CD8-positive, alpha-beta memory T cell (primary cell): ENCODE data around the gene RANBP3. TPM values are rescaled to one million over a fixed set of nuclear protein-coding genes. Genes with fewer than 3 reads are reported as not detected.

Experiments used
- CTCF ChIA-PET: fragments of 350-600 bp; sonication (Branson Sonifier 250); formaldehyde crosslinking; loops from one replicate; lab custom pipeline; 2021; ENCODE audit warnings: antibody characterized with exemption; lab: Charles Lee
- POLR2A ChIA-PET: fragments of 350-600 bp; sonication (Branson Sonifier 250); formaldehyde crosslinking; loops from one replicate; lab custom pipeline; 2021; ENCODE audit warnings: antibody characterized with exemption; lab: Charles Lee
- DNase-seq, 5 donors: peaks; one replicate each; pipeline versions ENCODE4 v3.0.0 to v3.0.0-alpha.2; 2020 to 2022; ENCODE audit warnings: mixed read lengths in 1 of 5
- H3K27ac ChIP-seq: one replicate; pipeline ENCODE4 v1.7.0; 2013; ENCODE audit warnings: low read depth, mild to moderate bottlenecking, low read length, moderate library complexity
- H3K27me3 ChIP-seq: 2 replicates; pipeline ENCODE4 v1.7.0; 2013; ENCODE audit warnings: low read length, mild to moderate bottlenecking; ENCODE audit not compliant: insufficient read depth, poor library complexity, severe bottlenecking
- H3K36me3 ChIP-seq: 2 replicates; pipeline ENCODE4 v1.7.0; 2013; ENCODE audit warnings: mild to moderate bottlenecking, low read length, moderate library complexity; ENCODE audit not compliant: insufficient read depth
- H3K4me1 ChIP-seq: 2 replicates; pipeline ENCODE4 v1.7.0; 2013; ENCODE audit warnings: mild to moderate bottlenecking, low read length, moderate library complexity; ENCODE audit not compliant: insufficient read depth
- H3K4me3 ChIP-seq: 2 replicates; pipeline ENCODE4 v1.7.0; 2013; ENCODE audit warnings: mild to moderate bottlenecking, low read length
- H3K9me3 ChIP-seq: 2 replicates; pipeline ENCODE4 v1.7.0; 2013; ENCODE audit warnings: mild to moderate bottlenecking, low read length
- H3K27ac Mint-ChIP-seq, 8 donors: one replicate each; pipeline ENCODE4 v1.8.0; 2020 to 2021; ENCODE audit warnings: mixed read lengths in 8 of 8, mild to moderate bottlenecking in 6 of 8, inconsistent platforms in 3 of 8, moderate library complexity in 3 of 8
- H3K27me3 Mint-ChIP-seq, 2 donors: one replicate each; pipeline ENCODE4 v1.8.0; 2020 to 2021; ENCODE audit warnings: mixed read lengths in 2 of 2, mild to moderate bottlenecking in 1 of 2, moderate library complexity in 1 of 2
- H3K36me3 Mint-ChIP-seq, 3 donors: one replicate each; pipeline ENCODE4 v1.8.0; 2020 to 2021; ENCODE audit warnings: mixed read lengths in 3 of 3, inconsistent platforms in 1 of 3, mild to moderate bottlenecking in 1 of 3
- H3K4me1 Mint-ChIP-seq, 3 donors: one replicate each; pipeline ENCODE4 v1.8.0; 2020 to 2021; ENCODE audit warnings: mixed read lengths in 3 of 3, inconsistent platforms in 1 of 3, mild to moderate bottlenecking in 1 of 3
- H3K4me3 Mint-ChIP-seq, 7 donors: one replicate each; pipeline ENCODE4 v1.8.0; 2020 to 2021; ENCODE audit warnings: mixed read lengths in 7 of 7, mild to moderate bottlenecking in 6 of 7, moderate library complexity in 4 of 7, inconsistent platforms in 2 of 7
- H3K9me3 Mint-ChIP-seq, 5 donors: one replicate each; pipeline ENCODE4 v1.8.0; 2020 to 2022; ENCODE audit warnings: mixed read lengths in 5 of 5, mild to moderate bottlenecking in 3 of 5, moderate library complexity in 2 of 5, inconsistent platforms in 1 of 5
- polyA plus RNA-seq: library from polyadenylated mRNA; unstranded; fragments of 300-500 nt; fragmentation: Illumina TruSeq; gene quantifications from one replicate; pipeline ENCODE4 v1.2.3, GENCODE V29; 2021
- total RNA-seq, 2 experiments: library from RNA; stranded (reverse); gene quantifications; one replicate each; pipeline ENCODE4 v1.2.3, GENCODE V29; 2021

RANBP3 gene
- total and polyA plus RNA-seq, 3 experiments from 2014 or later = 9.7 to 97.6 (median 94.8) TPM

DNA sequence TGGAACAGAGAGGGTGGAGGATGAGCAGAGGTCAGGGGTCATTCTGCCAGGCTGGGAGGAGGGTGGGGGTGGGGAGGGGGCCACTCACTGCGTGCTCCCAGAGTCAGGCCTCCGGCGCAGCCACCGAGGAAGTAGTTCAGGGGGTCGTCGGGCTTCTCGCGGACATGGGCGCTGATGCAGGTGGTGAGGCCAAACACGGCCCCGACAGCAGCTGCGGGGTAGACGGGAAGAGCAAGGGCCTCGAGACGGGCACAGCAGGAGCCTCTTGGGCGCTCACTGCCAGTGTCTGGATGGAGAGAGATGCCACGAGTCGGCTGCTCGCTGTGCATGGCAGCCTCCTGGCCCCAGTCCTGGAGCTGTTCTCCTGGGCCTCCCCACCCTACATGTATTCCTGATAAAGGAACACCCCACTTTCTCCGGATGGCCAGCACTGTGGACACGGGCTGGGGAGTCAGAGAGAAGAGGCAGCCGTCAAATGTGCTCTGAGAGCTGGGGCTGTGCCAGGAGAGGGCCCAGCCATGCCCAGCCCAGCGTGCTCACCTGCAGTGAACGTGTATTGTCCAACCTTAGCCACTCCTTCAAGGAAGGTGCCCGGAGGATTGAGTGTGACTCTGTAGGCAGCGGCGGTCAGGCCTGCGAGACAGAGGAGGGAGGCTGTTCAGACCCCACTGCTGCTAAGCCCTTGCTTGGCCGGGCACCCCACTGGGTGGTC lies 81.4 kb downstream of the RANBP3 start:
- H3K27ac Mint-ChIP-seq = peak overlapping the region in 1 of 8 donors; percentile 23
- peaks cover 5% of the 10 kb centered on the region for H3K36me3 ChIP-seq
- CTCF ChIA-PET = no interaction called here
- H3K27me3 Mint-ChIP-seq = peaks cover 0 to 4% of the 10 kb centered on the region in 2 donors
- H3K9me3 ChIP-seq = no peaks in the 10 kb centered on the region
- H3K4me1 Mint-ChIP-seq = peaks cover 11 to 18% (median 11%) of the 10 kb centered on the region in 3 donors
- H3K27me3 ChIP-seq = no peaks in the 10 kb centered on the region
- H3K27ac ChIP-seq = no peak overlapping the region
- no peak overlapping the region for H3K4me3 Mint-ChIP-seq
- H3K9me3 Mint-ChIP-seq = no peaks in the 10 kb centered on the region
- no peak for DNase-seq
- H3K4me3 ChIP-seq = no peak overlapping the region
- POLR2A ChIA-PET = no interaction called here
- H3K4me1 ChIP-seq = no peaks in the 10 kb centered on the region
- H3K36me3 Mint-ChIP-seq = peaks cover 0 to 44% (median 4%) of the 10 kb centered on the region in 3 donors

DNA sequence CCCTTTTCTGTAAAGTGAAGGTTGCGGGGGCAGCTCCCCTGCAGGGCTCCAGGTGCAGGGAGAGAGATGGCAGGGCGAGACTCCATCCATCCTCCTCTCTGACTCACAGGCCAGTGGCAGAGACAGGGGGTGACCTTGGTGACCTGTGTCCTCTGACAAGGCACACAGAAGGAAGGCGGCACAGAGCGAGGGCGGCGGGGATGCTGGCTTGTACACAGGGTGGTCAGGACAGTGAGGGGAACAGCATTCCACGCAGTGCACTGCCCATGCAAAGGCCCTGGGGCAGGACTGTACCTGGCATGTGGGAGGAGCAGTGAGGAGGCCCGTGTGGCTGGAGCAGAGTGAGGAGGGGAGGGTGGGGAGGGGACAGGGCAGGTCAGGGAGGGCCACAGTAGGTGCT lies 82.0 kb downstream of the RANBP3 start:
- peaks cover 5% of the 10 kb centered on the region for H3K36me3 ChIP-seq
- ChIA-PET POLR2A (interaction anchor here (0.6 kb wide), 1 partner anchor 117 kb away, joined by 3 read pairs; no protein-coding TSS in a partner anchor), CTCF (no interaction called here)
- no peaks in the 10 kb centered on the region for H3K9me3 Mint-ChIP-seq
- H3K4me1 ChIP-seq = no peaks in the 10 kb centered on the region
- peaks cover 6 to 12% (median 6%) of the 10 kb centered on the region in 3 donors for H3K4me1 Mint-ChIP-seq
- H3K27ac ChIP-seq = no peak overlapping the region
- no peaks in the 10 kb centered on the region for H3K9me3 ChIP-seq
- DNase-seq = no peak
- peaks cover 0 to 38% (median 0%) of the 10 kb centered on the region in 3 donors for H3K36me3 Mint-ChIP-seq
- H3K27me3 Mint-ChIP-seq = peaks cover 0 to 4% of the 10 kb centered on the region in 2 donors
- peak overlapping the region in 1 of 7 donors; percentile 65 for H3K4me3 Mint-ChIP-seq
- no peaks in the 10 kb centered on the region for H3K27me3 ChIP-seq
- no peak overlapping the region for H3K4me3 ChIP-seq
- H3K27ac Mint-ChIP-seq = peak overlapping the region in 1 of 8 donors; percentile 63

DNA sequence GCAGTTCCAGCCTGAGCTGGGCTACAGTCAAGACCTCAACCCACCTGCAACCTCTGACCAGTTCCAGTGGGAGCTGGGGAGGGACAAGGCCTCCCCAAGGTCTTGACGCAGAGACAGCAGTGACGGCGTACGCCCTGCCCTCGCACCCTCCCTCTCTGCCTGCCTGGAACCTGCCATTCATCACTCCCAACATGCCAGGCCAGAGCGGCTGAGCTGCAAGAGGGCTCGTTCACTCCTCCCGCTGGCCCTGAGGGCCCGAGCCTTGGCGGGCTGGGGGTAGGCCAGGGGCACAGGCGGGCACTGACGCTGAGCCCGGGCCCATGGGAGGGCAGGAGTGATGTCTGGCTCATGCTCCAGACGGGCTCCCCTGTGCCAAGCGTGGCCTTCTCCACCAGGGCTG lies 82.5 kb downstream of the RANBP3 start:
- no peak overlapping the region for H3K27ac ChIP-seq
- no peaks in the 10 kb centered on the region for H3K9me3 Mint-ChIP-seq
- no peaks in the 10 kb centered on the region for H3K27me3 ChIP-seq
- H3K27me3 Mint-ChIP-seq = peaks cover 0 to 6% of the 10 kb centered on the region in 2 donors
- H3K27ac Mint-ChIP-seq = peak overlapping the region in 1 of 8 donors; percentile 6
- no peak overlapping the region for H3K4me3 Mint-ChIP-seq
- no peak for DNase-seq
- peaks cover 5% of the 10 kb centered on the region for H3K36me3 ChIP-seq
- H3K4me1 Mint-ChIP-seq = peaks cover 5 to 11% (median 5%) of the 10 kb centered on the region in 3 donors
- ChIA-PET CTCF (no interaction called here), POLR2A (interaction anchor here (0.6 kb wide), 1 partner anchor 118 kb away, joined by 3 read pairs; no protein-coding TSS in a partner anchor)
- peaks cover 0 to 38% (median 0%) of the 10 kb centered on the region in 3 donors for H3K36me3 Mint-ChIP-seq
- no peak overlapping the region for H3K4me3 ChIP-seq
- H3K4me1 ChIP-seq = no peaks in the 10 kb centered on the region
- H3K9me3 ChIP-seq = no peaks in the 10 kb centered on the region

DNA sequence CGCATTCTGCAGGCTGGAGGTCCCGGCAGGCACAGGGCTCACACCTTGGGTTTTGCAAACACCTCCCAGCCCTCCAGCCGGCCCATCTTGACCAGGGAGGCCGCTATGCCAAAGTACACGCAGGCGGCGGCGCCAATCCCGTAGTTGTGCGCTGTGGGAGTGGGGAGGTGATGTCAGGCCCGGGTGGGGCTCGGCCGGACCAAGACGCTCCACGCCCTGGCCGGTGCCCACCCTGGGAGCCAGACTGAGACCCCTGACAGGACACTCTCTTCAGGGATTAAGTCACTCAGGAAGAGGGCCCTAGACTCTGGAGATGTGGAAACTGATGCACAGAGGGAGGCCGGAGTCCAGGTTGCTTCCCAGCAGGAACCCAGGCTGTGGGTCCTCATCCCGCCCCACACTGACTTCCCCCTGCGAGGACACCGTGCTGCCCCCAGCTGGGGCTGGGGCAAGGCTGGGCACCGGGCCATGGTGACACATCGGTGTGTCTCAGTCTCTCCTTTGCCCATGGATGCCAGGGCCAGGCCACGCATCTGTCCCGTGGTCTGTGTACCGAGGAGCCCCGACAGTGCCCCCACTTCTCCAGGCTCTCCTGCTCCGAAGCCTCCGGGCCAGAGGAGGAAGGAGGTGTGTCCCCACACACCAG lies 83.1 kb downstream of the RANBP3 start:
- H3K4me3 Mint-ChIP-seq = no peak overlapping the region
- no peaks in the 10 kb centered on the region for H3K4me1 ChIP-seq
- no peak overlapping the region for H3K27ac ChIP-seq
- no peaks in the 10 kb centered on the region for H3K9me3 ChIP-seq
- H3K27me3 Mint-ChIP-seq = peaks cover 0 to 6% of the 10 kb centered on the region in 2 donors
- DNase-seq = no peak
- H3K4me1 Mint-ChIP-seq = peaks cover 0 to 5% (median 2%) of the 10 kb centered on the region in 3 donors
- no peaks in the 10 kb centered on the region for H3K36me3 ChIP-seq
- H3K27me3 ChIP-seq = no peaks in the 10 kb centered on the region
- ChIA-PET POLR2A (no interaction called here), CTCF (no interaction called here)
- no peak overlapping the region for H3K27ac Mint-ChIP-seq
- H3K36me3 Mint-ChIP-seq = peaks cover 0 to 32% (median 0%) of the 10 kb centered on the region in 3 donors
- no peaks in the 10 kb centered on the region for H3K9me3 Mint-ChIP-seq
- no peak overlapping the region for H3K4me3 ChIP-seq

DNA sequence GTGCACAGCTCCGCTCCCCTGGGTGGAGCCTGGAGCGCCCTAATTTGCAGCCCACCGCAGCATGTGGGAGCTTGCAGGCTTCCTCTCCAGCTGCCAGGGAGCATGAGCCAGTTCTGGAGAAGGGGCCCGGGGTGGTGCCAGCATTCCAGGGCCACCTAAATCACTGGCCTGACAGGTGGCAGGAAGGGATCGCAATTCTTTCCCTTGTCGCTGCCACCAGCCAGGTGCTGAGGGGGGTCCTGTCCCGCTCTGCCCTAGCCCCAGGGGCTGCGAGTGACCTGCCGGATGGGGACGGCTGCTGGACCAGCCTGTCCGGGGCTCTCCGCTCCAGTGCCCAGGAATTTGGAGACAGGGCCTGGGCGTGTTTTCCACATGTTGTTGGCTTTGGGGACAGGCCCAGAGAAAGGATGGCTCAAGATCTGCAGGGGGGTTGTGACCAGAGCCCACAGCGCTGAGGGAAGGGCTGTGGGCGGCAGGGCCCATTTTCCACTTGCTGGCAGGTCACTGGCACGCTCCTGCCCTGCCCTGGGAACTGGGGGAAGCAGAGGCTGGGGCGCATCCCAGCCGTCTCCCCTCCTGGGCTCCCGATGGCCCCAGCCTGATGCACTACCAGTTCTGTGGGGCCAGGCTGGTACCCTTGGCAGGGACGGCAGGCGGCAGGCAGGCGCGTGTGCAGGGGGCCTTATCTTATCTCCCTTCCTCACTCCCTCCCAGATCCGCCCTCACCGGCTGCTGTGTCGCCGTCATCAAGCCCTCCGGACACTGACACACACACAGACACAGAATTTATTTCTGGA lies 83.8 kb downstream of the RANBP3 start:
- H3K4me3 Mint-ChIP-seq = no peak overlapping the region
- H3K36me3 Mint-ChIP-seq = peaks cover 0 to 32% (median 0%) of the 10 kb centered on the region in 3 donors
- no peak overlapping the region for H3K27ac ChIP-seq
- no peaks in the 10 kb centered on the region for H3K27me3 ChIP-seq
- POLR2A ChIA-PET = no interaction called here
- no peak for DNase-seq
- no peak overlapping the region for H3K27ac Mint-ChIP-seq
- H3K27me3 Mint-ChIP-seq = peaks cover 4 to 6% of the 10 kb centered on the region in 2 donors
- CTCF ChIA-PET = interaction anchor here (1.3 kb wide), 1 partner anchor 9 kb away, joined by 4 read pairs; the partner anchor contains the start of gene NDUFA11
- H3K4me1 ChIP-seq = no peaks in the 10 kb centered on the region
- H3K9me3 ChIP-seq = no peaks in the 10 kb centered on the region
- no peaks in the 10 kb centered on the region for H3K9me3 Mint-ChIP-seq
- H3K4me3 ChIP-seq = no peak overlapping the region
- H3K4me1 Mint-ChIP-seq = peaks cover 0 to 5% (median 2%) of the 10 kb centered on the region in 3 donors
- H3K36me3 ChIP-seq = no peaks in the 10 kb centered on the region

DNA sequence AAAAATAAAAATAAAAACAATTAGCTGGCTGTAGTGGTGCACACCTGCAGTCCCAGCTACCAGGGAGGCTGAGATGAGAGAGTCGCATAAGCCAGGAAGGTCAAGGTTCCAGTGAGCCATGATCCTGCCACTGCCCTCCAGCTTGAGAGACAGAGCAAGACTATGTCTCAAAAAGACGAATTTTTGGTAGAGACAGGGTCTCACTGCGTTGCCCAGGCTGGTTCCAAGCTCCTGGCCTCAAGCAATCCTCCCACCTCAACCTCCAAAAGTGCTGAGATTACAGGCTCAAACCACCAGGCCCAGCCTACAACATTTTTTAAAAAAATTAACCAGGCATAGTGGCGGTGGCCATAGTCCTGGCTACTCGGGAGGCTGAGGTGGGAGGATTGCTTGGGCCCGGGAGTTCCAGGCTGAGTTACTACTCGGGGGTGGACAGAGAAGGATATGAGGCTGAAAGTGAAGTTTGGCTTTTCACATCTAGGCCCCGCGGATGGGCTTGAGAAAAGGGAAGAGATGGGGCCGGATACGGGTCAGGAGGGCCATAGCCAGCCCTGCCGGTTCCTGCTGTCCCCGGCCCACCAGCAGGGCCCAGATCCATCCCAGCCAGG lies 84.5 kb downstream of the RANBP3 start:
- CTCF ChIA-PET = interaction anchor here (0.6 to 1.3 kb wide), 2 partner anchors 10 to 92 kb away, joined by 3 to 4 read pairs; partner anchors contain the start of gene NDUFA11
- Mint-ChIP-seq H3K27me3 (peaks cover 4 to 6% of the 10 kb centered on the region in 2 donors), H3K27ac (peak overlapping the region in 1 of 8 donors; percentile 14), H3K9me3 (no peaks in the 10 kb centered on the region), H3K36me3 (peaks cover 0 to 32% (median 0%) of the 10 kb centered on the region in 3 donors), H3K4me1 (peaks cover 0 to 5% (median 2%) of the 10 kb centered on the region in 3 donors), H3K4me3 (no peak overlapping the region)
- Histone ChIP-seq H3K4me3 (no peak overlapping the region), H3K36me3 (no peaks in the 10 kb centered on the region), H3K4me1 (no peaks in the 10 kb centered on the region), H3K27me3 (no peaks in the 10 kb centered on the region), H3K9me3 (no peaks in the 10 kb centered on the region), H3K27ac (no peak overlapping the region)
- POLR2A ChIA-PET = no interaction called here
- no peak for DNase-seq

DNA sequence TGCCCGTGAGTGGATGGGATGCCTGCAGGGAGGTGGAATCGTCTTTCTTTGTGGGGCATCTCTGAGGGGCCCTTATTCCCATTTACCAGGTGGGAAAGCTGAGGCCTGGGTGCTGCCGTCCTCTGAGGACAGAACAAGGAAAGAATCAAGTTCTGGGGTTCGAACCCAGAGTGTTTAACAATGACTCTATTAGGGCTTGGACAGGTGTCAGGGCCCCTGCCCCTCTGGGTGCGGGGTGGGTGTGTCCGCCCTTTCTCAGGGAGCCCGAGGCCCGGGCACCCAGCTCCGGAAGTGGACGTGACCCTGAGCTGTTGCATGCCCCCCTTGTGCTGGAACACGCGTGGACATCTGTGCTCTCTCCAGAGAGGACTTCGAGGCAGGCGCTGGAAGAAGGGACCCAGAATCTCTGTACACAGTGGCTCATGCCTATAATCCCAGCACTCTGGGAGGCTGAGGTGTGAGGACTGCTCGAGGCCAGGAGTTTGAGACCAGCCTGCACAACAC lies 85.1 kb downstream of the RANBP3 start:
- no peaks in the 10 kb centered on the region for H3K27me3 ChIP-seq
- ChIA-PET CTCF (interaction anchor here (0.6 to 1.3 kb wide), 2 partner anchors 10 to 91 kb away, joined by 3 to 4 read pairs; partner anchors contain the start of gene NDUFA11), POLR2A (no interaction called here)
- H3K9me3 ChIP-seq = no peaks in the 10 kb centered on the region
- H3K4me3 Mint-ChIP-seq = no peak overlapping the region
- peaks cover 0 to 30% (median 0%) of the 10 kb centered on the region in 3 donors for H3K36me3 Mint-ChIP-seq
- peaks cover 5 to 7% of the 10 kb centered on the region in 2 donors for H3K27me3 Mint-ChIP-seq
- peaks cover 0 to 2% (median 2%) of the 10 kb centered on the region in 3 donors for H3K4me1 Mint-ChIP-seq
- no peak for DNase-seq
- H3K4me1 ChIP-seq = no peaks in the 10 kb centered on the region
- no peaks in the 10 kb centered on the region for H3K36me3 ChIP-seq
- peak overlapping the region in 1 of 8 donors; percentile 77 for H3K27ac Mint-ChIP-seq
- no peaks in the 10 kb centered on the region for H3K9me3 Mint-ChIP-seq
- no peak overlapping the region for H3K4me3 ChIP-seq
- no peak overlapping the region for H3K27ac ChIP-seq
